ENCODE data around the gene ICAM2.

ICAM2 gene

DNA sequence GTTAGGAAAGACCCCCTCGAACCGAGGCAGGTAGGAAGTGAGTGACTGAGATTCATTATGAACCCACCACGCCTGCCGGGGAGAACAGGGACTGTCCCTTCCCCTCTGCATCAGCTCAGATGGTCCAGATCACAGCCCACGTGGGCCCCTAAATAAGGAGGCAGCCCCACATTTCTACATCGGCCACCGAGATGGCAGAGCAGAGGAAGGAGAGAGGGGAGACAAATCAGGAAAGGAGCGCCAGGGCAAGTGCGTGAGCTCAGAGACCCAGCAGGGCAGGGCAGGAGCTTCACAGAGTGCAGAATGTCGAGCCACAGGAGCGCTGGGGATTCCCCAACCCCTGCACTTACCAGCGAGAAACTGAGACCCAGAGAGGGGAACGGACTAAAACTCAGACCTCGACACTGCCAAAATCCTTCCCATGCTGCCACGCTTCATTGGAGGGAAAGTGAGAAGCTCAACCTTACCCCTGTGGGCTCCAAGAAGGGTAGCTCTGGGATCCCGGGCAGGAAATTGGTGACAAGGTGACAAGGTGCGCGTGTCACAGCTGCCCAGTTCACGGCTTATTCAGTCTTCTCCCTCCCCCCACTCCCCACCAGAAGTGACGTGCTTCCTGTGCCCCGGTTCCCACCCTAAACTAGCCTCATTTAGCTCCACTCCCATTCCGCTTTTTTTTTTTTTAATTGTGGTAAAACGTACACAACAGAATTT, at the start of gene ICAM2:
TSS of gene ICAM2 (minus strand) at position 578 of the 711 bp plus-strand sequence. CDS start 13,942 bp downstream, outside the sequence.
- DNase-seq (peak; percentile 85), ATAC-seq (peak; percentile 75)
- peak within 1 kb of the TSS; percentile 99 for H3K27ac Mint-ChIP-seq
- H3K36me3 Mint-ChIP-seq (ENCODE audit: low read depth): peaks cover 3% of the 10 kb centered on the region
- peak within 1 kb of the TSS; percentile 99 for H3K4me3 Mint-ChIP-seq
- H3K9me3 Mint-ChIP-seq: no peaks in the 10 kb centered on the region
- H3K27me3 Mint-ChIP-seq: no peaks in the 10 kb centered on the region
- H3K4me1 Mint-ChIP-seq: peaks cover 82% of the 10 kb centered on the region

- H3K9me3 Mint-ChIP-seq: peaks cover 24% of the 10 kb centered on the region
These were observed 49.8 kb upstream of the ICAM2 start for GRCh38 chr17:64070213-64070612.

GRCh38 chr17:64069143-64069542, 48.7 kb upstream of the ICAM2 start:
- no peak for DNase-seq
- no peak for ATAC-seq
- H3K4me3 Mint-ChIP-seq: no peak overlapping the region
- peaks cover 38% of the 10 kb centered on the region for H3K4me1 Mint-ChIP-seq
- H3K27ac Mint-ChIP-seq: no peak overlapping the region
- peaks cover 76% of the 10 kb centered on the region for H3K36me3 Mint-ChIP-seq (ENCODE audit: low read depth)
- no peaks in the 10 kb centered on the region for H3K27me3 Mint-ChIP-seq
- peaks cover 24% of the 10 kb centered on the region for H3K9me3 Mint-ChIP-seq

More at GRCh38 chr17:64070213-64070612, 49.8 kb upstream of the ICAM2 start:
- H3K27ac Mint-ChIP-seq: peak overlapping the region; percentile 36
- H3K4me1 Mint-ChIP-seq: peaks cover 34% of the 10 kb centered on the region
- peaks cover 72% of the 10 kb centered on the region for H3K36me3 Mint-ChIP-seq (ENCODE audit: low read depth)
- H3K4me3 Mint-ChIP-seq: no peak overlapping the region
- DNase-seq (no peak), ATAC-seq (no peak)
- H3K27me3 Mint-ChIP-seq: no peaks in the 10 kb centered on the region

- Mint-ChIP-seq H3K27me3 (no peaks in the 10 kb centered on the region), H3K9me3 (peaks cover 24% of the 10 kb centered on the region), H3K27ac (peak overlapping the region; percentile 89), H3K4me1 (peaks cover 46% of the 10 kb centered on the region), H3K36me3 (ENCODE audit: low read depth) (peaks cover 69% of the 10 kb centered on the region), H3K4me3 (no peak overlapping the region)
- ATAC-seq (no peak), DNase-seq (no peak)
These were observed 47.2 kb upstream of the ICAM2 start for GRCh38 chr17:64067657-64068056.

- Mint-ChIP-seq H3K27me3 (no peaks in the 10 kb centered on the region), H3K36me3 (ENCODE audit: low read depth) (peaks cover 61% of the 10 kb centered on the region), H3K4me1 (peaks cover 55% of the 10 kb centered on the region), H3K9me3 (peaks cover 24% of the 10 kb centered on the region), H3K4me3 (peak overlapping the region; percentile 71), H3K27ac (peak overlapping the region; percentile 89)
- ATAC-seq (peak; percentile 70), DNase-seq (peak; percentile 21)
These were observed 46.3 kb upstream of the ICAM2 start for GRCh38 chr17:64066716-64067115.

GRCh38 chr17:64065161-64065560, 44.7 kb upstream of the ICAM2 start:
- H3K27ac Mint-ChIP-seq: peak overlapping the region; percentile 62
- peaks cover 71% of the 10 kb centered on the region for H3K4me1 Mint-ChIP-seq
- H3K36me3 Mint-ChIP-seq (ENCODE audit: low read depth): peaks cover 57% of the 10 kb centered on the region
- peak overlapping the region; percentile 71 for H3K4me3 Mint-ChIP-seq
- no peaks in the 10 kb centered on the region for H3K27me3 Mint-ChIP-seq
- no peak for DNase-seq
- peaks cover 18% of the 10 kb centered on the region for H3K9me3 Mint-ChIP-seq
- ATAC-seq: no peak

GRCh38 chr17:64064331-64064730, 43.9 kb upstream of the ICAM2 start:
- H3K9me3 Mint-ChIP-seq: peaks cover 9% of the 10 kb centered on the region
- ATAC-seq (no peak), DNase-seq (no peak)
- peaks cover 49% of the 10 kb centered on the region for H3K36me3 Mint-ChIP-seq (ENCODE audit: low read depth)
- no peaks in the 10 kb centered on the region for H3K27me3 Mint-ChIP-seq
- H3K4me1 Mint-ChIP-seq: peaks cover 74% of the 10 kb centered on the region
- peak overlapping the region; percentile 37 for H3K27ac Mint-ChIP-seq
- peak overlapping the region; percentile 0 for H3K4me3 Mint-ChIP-seq

DNA sequence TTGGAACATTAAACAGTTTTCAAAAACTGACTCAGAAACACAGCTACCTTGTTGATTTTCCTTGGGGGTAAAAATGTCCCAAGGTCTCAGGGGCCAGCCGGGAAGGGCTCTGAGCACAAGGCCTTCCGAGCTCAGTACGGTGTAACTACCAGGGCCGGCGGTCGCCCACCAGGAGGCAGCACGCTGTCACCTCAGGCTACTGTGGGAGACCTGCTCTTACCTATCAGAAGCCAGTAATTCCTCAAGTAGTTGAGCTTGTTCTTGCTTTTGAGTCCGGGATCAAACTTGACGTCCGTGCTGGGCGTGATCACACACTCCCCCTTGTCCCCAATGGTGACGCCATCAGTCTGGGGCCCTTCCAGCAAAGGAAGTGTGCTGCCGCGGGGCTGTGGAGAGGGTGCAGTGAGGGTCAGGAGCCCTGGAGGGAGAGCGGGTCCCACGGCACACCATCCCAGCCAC, 43.4 kb upstream of the ICAM2 start:
- ATAC-seq: peak; percentile 37
- peaks cover 45% of the 10 kb centered on the region for H3K36me3 Mint-ChIP-seq (ENCODE audit: low read depth)
- peak overlapping the region; percentile 81 for H3K27ac Mint-ChIP-seq
- H3K27me3 Mint-ChIP-seq: no peaks in the 10 kb centered on the region
- H3K4me1 Mint-ChIP-seq: peaks cover 78% of the 10 kb centered on the region
- H3K9me3 Mint-ChIP-seq: peaks cover 4% of the 10 kb centered on the region
- peak; percentile 65 for DNase-seq
- H3K4me3 Mint-ChIP-seq: peak overlapping the region; percentile 32

GRCh38 chr17:64063088-64063487, 42.7 kb upstream of the ICAM2 start:
- peak overlapping the region; percentile 33 for H3K4me3 Mint-ChIP-seq
- H3K36me3 Mint-ChIP-seq (ENCODE audit: low read depth): peaks cover 40% of the 10 kb centered on the region
- H3K4me1 Mint-ChIP-seq: peaks cover 81% of the 10 kb centered on the region

GRCh38 chr17:64061178-64061898, 40.9 kb upstream of the ICAM2 start:
- no peak for DNase-seq
- peaks cover 71% of the 10 kb centered on the region for H3K4me1 Mint-ChIP-seq
- ATAC-seq: peak; percentile 82

More at GRCh38 chr17:64063088-64063487, 42.7 kb upstream of the ICAM2 start:
- H3K27ac Mint-ChIP-seq: peak overlapping the region; percentile 81
- DNase-seq (no peak), ATAC-seq (no peak)
- H3K27me3 Mint-ChIP-seq: no peaks in the 10 kb centered on the region
- H3K9me3 Mint-ChIP-seq: no peaks in the 10 kb centered on the region

DNA sequence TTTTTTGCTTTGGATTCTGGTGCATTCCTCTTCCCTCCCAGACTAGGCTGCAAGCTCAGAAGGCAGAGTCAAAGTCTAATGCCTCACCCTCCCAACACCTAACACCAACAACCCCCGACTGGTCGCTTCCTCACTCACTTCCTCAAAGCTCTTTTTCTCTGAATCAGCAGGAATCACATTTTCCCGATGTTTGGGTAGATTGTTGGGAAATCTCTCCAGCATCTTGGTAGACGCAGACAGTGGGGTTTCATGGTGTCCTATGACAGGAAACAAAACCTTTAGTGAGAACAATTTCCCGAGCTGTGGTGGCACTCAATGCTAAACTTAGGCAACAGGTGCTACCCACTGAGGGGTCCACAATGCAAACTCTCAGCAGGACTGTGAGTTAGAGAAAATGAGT, 39.9 kb upstream of the ICAM2 start:
- H3K36me3 Mint-ChIP-seq (ENCODE audit: low read depth): peaks cover 31% of the 10 kb centered on the region
- ATAC-seq (no peak), DNase-seq (no peak)
- H3K27ac Mint-ChIP-seq: peak overlapping the region; percentile 88
- peaks cover 66% of the 10 kb centered on the region for H3K4me1 Mint-ChIP-seq
- H3K4me3 Mint-ChIP-seq: no peak overlapping the region
- no peaks in the 10 kb centered on the region for H3K9me3 Mint-ChIP-seq
- H3K27me3 Mint-ChIP-seq: no peaks in the 10 kb centered on the region

More at GRCh38 chr17:64061178-64061898, 40.9 kb upstream of the ICAM2 start:
- peaks cover 34% of the 10 kb centered on the region for H3K36me3 Mint-ChIP-seq (ENCODE audit: low read depth)
- H3K4me3 Mint-ChIP-seq: no peak overlapping the region
- no peaks in the 10 kb centered on the region for H3K9me3 Mint-ChIP-seq
- H3K27me3 Mint-ChIP-seq: no peaks in the 10 kb centered on the region
- peak overlapping the region; percentile 88 for H3K27ac Mint-ChIP-seq

- ATAC-seq: no peak
These were observed 39.3 kb upstream of the ICAM2 start for GRCh38 chr17:64059756-64060155.

GRCh38 chr17:64058621-64059020, 38.2 kb upstream of the ICAM2 start:
- DNase-seq: no peak
- no peaks in the 10 kb centered on the region for H3K9me3 Mint-ChIP-seq
- H3K36me3 Mint-ChIP-seq (ENCODE audit: low read depth): peaks cover 30% of the 10 kb centered on the region

More at GRCh38 chr17:64059756-64060155, 39.3 kb upstream of the ICAM2 start:
- no peaks in the 10 kb centered on the region for H3K9me3 Mint-ChIP-seq
- H3K27ac Mint-ChIP-seq: peak overlapping the region; percentile 88
- H3K27me3 Mint-ChIP-seq: no peaks in the 10 kb centered on the region
- no peak for DNase-seq
- H3K36me3 Mint-ChIP-seq (ENCODE audit: low read depth): peaks cover 27% of the 10 kb centered on the region
- H3K4me1 Mint-ChIP-seq: peaks cover 65% of the 10 kb centered on the region
- H3K4me3 Mint-ChIP-seq: no peak overlapping the region

DNA sequence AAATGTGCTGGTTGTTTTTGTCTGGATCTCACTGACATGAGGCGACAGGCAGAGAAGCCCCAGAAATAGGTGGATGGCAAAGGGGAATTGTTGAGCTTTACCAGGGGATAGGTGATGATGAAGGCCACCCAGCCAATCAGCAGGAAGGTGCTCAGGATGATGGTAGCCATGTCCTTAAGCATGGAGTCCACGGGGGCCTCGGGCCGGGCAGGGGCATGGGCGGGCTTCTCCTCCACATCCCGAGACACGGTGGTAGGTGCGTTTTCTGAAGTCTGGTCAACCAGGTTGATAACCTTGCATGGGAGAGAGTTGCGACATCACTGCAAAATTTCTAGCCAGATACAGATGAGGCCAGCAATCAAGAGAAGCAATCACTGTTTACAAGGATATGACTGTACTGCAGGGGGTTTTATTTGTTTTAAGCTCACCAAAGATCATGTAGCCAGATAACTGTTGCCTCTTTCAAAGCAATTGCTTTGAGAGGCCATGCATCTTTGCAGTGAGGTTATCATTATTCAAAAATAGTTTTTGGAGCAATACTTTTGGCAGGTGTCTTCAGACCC, 37.3 kb upstream of the ICAM2 start:
- H3K4me3 Mint-ChIP-seq: no peak overlapping the region
- ATAC-seq (no peak), DNase-seq (no peak)
- no peaks in the 10 kb centered on the region for H3K9me3 Mint-ChIP-seq
- H3K27ac Mint-ChIP-seq: peak overlapping the region; percentile 56
- peaks cover 48% of the 10 kb centered on the region for H3K4me1 Mint-ChIP-seq
- H3K27me3 Mint-ChIP-seq: no peaks in the 10 kb centered on the region
- H3K36me3 Mint-ChIP-seq (ENCODE audit: low read depth): peaks cover 35% of the 10 kb centered on the region

More at GRCh38 chr17:64058621-64059020, 38.2 kb upstream of the ICAM2 start:
- Mint-ChIP-seq H3K4me1 (peaks cover 55% of the 10 kb centered on the region), H3K4me3 (no peak overlapping the region), H3K27ac (no peak overlapping the region), H3K27me3 (no peaks in the 10 kb centered on the region)
- no peak for ATAC-seq
